HG03097 (cell line): ENCODE data around the gene PTPRN2.

Experiments
- ATAC-seq: cut with Tn5 transposase; IDR thresholded peaks from one replicate; pipeline ENCODE4 v1.9.1; 2021; ENCODE audit not compliant: unreplicated experiment, low FRiP score

Gene PTPRN2

DNA sequence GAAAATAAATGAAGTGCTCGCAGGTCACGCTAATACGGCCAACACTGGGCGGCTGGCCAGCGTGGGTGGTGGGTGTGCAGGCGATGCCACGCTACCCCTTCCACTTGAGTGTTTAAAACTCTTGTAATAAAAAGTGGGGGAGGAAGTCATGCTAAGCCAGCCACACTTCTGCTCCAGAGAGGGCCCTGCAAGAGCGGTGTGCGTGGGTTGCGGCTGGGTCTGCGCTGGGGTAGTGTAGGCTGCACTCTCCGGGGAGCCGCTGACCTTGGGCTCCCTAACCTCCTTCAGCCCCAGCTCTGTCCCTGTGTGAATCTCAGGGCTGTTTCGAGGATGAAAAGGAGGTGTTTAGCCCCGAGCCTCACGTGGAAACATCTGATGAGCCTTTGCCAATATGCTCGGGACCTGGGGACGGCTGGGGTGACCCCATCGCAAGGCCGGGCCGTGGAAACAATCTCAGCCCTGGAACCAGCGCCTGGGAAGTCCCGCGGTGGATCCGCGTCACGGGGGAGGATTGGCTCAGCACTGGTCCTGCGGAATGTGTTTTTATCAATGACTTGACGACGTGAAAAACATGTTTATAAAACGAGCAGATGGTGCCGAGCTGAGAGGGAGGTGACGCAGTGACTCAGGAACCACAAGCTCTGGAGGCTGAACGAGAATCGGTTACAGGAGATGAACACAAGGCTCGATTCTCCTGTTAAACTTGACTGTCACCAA lies 972.4 kb downstream of the PTPRN2 start:
- no peak for ATAC-seq

DNA sequence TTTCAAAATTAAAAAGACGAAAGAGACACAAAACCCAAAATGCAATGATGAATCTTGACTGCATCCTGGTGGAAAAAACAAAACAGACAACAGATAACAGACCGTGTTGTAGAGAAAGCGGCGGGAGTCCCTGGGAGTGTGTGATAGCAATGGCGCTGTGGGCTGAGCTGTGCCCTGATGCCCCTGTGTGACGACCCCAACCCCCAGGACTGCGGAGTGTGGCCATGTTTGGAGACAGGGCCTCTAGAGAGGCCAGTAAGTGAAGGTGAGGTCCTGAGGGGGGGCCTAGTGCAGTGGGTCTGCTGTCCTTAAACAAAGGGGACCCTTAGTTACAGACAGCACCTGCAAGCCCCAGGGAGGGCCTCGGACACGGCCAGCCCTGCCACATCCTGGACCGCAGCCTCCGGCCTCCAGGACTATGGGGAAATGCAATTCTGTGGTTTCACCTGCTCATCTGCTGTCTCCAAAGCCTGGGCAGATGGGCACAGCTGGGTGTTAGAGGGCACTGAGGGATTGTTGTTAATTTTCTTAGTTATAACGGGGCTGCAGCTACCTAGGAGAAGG lies 973.1 kb downstream of the PTPRN2 start:
- no peak for ATAC-seq

DNA sequence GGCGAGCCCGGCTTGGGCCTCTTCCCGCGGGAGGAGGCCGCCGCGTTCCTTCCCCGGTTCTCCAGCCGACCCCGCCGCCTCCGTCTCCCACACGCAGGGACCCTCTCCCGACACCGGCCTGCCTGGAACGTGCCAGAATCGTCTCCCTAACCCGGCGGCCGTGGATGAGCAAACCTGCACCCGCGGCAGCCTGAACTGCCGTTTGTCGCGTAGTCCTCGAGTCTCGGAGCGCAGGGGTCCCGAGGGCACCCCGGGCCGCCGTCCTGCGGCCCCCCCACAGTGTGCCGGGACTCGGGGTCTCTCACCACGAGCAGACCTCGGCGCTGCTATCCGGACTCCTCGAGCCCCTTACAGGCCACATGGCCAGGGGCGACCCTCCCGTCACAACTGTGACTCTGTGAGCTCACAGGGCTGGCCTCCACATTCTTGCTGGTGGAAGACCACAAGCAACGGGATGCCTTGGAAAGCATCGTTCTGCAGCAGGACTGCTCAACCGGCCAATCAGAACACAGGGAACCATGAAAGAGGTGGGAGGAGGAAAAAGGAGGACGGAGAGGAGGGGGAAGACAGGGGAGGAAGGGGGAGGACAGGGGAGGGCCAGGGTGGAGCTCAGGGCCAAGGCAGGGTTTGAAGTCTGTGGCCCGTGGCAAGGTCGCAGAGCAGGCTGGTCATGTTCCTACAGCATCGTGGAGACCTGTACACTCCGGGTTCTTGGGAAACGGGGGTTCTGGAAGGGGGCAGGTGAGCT lies 973.9 kb downstream of the PTPRN2 start:
- ATAC-seq, result no peak

GRCh38 chr7:157612664-157613561 lies 974.7 kb downstream of the PTPRN2 start:
- no peak for ATAC-seq

- ATAC-seq, result no peak
These were observed 975.5 kb downstream of the PTPRN2 start for GRCh38 chr7:157612009-157612663.

- no peak for ATAC-seq
These were observed 976.3 kb downstream of the PTPRN2 start for GRCh38 chr7:157611341-157611740.

DNA sequence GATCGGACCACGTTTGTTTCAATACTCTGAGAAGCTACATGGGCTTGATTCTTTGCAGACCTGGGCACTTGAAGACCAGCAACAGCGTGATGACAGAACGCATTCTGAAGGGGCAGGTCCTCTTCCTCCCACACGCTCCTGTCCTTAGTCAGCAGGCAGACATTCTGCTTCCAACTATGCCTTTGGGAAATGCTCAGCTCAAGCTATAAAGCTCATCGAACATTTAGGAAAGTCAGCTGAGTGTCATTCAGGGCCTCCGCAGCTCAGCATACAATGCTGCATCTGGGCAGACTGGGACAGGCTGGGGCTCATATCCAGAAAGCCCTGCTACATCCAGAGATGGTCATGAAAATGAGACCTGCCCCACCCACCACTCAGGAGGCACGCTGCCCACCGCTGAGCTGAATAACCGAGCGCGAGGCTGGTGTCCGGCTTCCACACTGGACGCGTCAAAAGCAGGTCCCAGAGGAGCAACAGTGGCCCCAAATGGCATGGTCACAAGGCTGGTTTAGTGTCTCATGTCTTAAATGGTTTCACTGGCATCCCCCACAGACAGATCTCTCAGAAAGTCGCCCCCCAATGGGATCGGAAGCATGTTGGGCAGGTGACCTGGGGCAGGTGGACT lies 976.8 kb downstream of the PTPRN2 start:
- no peak for ATAC-seq

DNA sequence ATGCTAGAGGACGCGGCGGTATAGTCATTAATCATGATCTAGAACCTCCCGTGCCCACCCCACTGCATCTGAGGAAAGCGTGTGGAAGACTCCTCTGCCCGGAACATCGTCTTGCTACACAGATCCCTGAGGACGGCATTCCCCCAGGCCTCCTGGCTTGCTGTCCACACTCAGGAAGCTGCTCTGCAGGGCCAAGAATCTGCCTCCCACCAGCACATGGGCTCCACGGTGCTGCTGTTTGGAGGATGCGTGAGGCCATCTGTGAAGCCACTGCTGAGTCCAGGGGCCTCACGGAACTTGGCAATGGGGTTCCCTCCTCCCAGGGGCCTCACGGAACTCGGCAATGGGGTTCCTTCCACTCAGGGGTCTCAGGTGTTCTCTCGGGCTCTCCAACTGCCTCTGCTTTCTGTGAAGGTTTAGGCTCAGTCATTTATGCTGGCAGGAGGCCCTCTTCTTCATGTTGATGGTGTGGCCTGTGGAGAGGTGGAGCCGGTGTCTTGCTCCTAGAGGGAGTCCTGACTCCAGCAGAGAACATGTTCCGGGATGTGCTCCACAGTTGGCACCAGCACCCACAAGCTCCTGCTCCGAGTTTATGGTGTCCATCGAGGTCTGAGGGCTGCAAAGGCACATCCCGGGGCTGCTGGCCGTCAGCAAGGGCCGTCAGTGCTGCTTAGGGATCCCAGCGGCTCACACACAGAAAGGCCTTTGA lies 977.5 kb downstream of the PTPRN2 start:
- ATAC-seq, result no peak

- no peak for ATAC-seq
These were observed 978.1 kb downstream of the PTPRN2 start for GRCh38 chr7:157609516-157609915.

- ATAC-seq, result no peak
These were observed 980.4 kb downstream of the PTPRN2 start for GRCh38 chr7:157607218-157607617.

GRCh38 chr7:157606140-157606539 lies 981.5 kb downstream of the PTPRN2 start:
- no peak for ATAC-seq

DNA sequence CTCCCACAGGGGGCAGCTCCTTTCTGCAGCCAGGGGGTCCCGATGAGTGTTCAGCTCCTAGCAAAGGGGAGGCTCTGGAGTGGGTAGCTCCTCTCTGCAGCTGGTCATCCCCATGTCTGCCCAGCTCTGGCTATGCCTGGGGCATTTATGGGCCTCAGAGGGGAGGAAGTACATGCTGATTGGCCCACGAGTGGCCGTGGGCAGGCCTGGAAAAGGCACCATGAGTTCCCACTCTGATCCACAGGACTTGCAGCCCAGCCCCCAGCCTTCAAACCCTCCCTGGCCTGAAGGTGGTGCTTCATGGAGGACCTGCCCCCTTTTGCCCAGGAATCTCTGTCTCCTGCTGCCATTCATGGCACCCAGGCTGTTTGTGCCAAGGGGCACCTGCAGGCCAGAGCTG lies 982.0 kb downstream of the PTPRN2 start:
- no peak for ATAC-seq

GRCh38 chr7:157604661-157605381 lies 982.8 kb downstream of the PTPRN2 start:
- ATAC-seq, result no peak

DNA sequence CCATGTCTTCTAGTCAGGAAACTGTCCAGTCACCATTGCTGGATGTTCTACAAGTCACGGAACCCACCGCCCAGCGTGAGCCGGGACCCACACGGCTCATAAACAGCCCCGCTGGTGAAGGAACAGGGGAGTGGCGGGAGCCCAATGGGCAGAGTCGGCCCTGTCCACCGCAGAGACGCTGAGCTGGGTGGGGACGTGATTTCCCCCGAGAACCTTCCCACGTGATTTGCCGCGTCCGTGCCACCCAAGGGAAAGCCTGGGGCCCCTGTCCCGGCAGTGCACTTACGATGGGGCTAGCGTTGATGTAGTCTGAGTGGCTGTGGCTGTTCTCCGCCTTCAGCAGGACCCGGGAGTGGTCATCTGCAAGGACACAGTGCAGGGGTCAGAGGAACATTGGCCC lies 983.9 kb downstream of the PTPRN2 start:
- ATAC-seq, result no peak

- no peak for ATAC-seq
These were observed 984.6 kb downstream of the PTPRN2 start for GRCh38 chr7:157603005-157603404.

DNA sequence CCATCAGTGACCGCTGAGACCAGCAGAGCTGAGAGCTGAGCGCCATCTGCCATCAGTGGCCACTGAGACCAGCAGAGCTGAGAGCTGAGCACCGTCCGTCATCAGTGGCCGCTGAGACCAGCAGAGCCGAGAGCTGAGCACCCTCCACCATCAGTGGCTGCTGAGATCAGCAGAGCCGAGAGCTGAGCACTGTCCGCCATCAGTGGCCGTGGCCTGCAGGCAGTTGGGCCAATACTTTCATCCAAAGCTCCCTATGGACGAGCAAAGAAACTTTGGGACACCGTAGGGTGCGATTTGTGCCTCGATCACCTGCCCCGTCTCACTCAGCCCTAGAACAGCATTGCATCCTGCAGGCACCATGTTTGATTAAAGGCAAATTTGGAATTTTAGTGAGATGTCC lies 985.0 kb downstream of the PTPRN2 start:
- no peak for ATAC-seq

DNA sequence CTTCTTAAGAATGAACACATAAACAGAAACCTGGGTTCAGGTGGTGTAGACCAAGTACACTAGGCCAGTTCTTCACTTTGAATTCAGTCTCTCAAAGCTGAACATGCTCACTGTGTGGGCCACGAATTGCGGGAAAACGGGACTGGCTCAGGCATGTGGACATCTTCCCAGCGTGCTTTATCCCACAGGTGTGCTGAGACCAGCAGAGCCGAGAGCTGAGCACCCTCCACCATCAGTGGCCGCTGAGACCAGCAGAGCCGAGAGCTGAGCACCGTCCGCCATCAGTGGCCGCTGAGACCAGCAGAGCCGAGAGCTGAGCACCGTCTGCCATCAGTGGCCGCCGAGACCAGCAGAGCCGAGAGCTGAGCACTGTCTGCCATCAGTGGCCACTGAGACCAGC lies 985.5 kb downstream of the PTPRN2 start:
- no peak for ATAC-seq

- no peak for ATAC-seq
These were observed 986.1 kb downstream of the PTPRN2 start for GRCh38 chr7:157601530-157601929.

DNA sequence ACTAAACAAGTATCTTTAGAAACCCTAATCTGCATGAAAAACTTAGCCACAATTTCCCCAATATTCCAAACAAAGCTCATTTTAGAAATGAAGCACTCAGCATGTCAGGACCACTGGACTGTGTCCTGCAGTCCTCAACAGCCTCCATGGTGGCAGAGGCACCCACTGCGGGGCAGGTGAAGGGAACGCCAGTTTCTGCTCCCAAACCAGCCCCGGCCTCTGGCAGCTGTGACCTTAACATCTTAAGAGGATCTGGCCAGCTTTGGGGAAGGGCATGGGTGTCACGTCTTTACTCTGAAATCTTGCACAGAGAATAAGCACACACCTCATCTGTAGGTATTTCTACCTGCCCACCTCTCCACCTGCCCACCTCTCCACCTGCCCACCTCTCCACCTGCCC lies 988.1 kb downstream of the PTPRN2 start:
- ATAC-seq, result no peak
